HUES64 (cell line): ENCODE data around the gene TMCC1.
"Not testable (repeated sequence)": the region's sequence is repeated elsewhere in the genome, so short reads cannot be mapped to it uniquely, and the experiment has no call there.

ENCODE experiments used
- H3K27ac ChIP-seq: 2 replicates; pipeline ENCODE4 v1.7.0; 2013; ENCODE audit warnings: low read depth, low read length, inconsistent platforms
- H3K27me3 ChIP-seq: 2 replicates; pipeline ENCODE4 v1.6.1; 2013; ENCODE audit warnings: mild to moderate bottlenecking, low read length; ENCODE audit not compliant: insufficient read depth
- H3K36me3 ChIP-seq: 2 replicates; pipeline ENCODE4 v1.6.1; 2013; ENCODE audit warnings: mild to moderate bottlenecking, low read length; ENCODE audit not compliant: insufficient read depth
- H3K4me1 ChIP-seq: 2 replicates; pipeline ENCODE4 v1.6.1; 2013; ENCODE audit warnings: mild to moderate bottlenecking, low read length, moderate library complexity; ENCODE audit not compliant: insufficient read depth
- H3K4me3 ChIP-seq: 2 replicates; pipeline ENCODE4 v1.5.1; 2013; ENCODE audit warnings: mild to moderate bottlenecking, low read length, moderate library complexity
- H3K9ac ChIP-seq: 2 replicates; pipeline ENCODE4 v1.6.1; 2013; ENCODE audit warnings: mild to moderate bottlenecking, low read depth, low read length
- H3K9me3 ChIP-seq: 2 replicates; pipeline ENCODE4 v1.6.1; 2013; ENCODE audit warnings: low read depth, low read length; ENCODE audit not compliant: insufficient read depth
- WGBS: fragments of 150-250, 120-280 bp; methylation state at CpG from one replicate; pipeline ENCODE4 v1.1.7; 2013; ENCODE audit warnings: missing lambda C conversion rate; 5-methylcytosine and 5-hydroxymethylcytosine counted together

Gene TMCC1

GRCh38 chr3:129919806-129920205 is 26.3 kb upstream of the TMCC1 start:
- WGBS: no CpG with 5 or more reads among the region's 1 CpG
- H3K9ac ChIP-seq: no peak overlapping the region
- no peaks in the 10 kb centered on the region for H3K4me1 ChIP-seq
- H3K36me3 ChIP-seq: no peaks in the 10 kb centered on the region
- no peak overlapping the region for H3K27ac ChIP-seq
- H3K4me3 ChIP-seq: no peak overlapping the region
- peaks cover 33% of the 10 kb centered on the region for H3K9me3 ChIP-seq
- H3K27me3 ChIP-seq: no peaks in the 10 kb centered on the region

- H3K9ac ChIP-seq: no peak overlapping the region
- no peak overlapping the region for H3K27ac ChIP-seq
- WGBS: 95% methylated on average over 3 of the region's 3 CpGs
- H3K4me1 ChIP-seq: no peaks in the 10 kb centered on the region
- H3K9me3 ChIP-seq: peaks cover 34% of the 10 kb centered on the region
- no peaks in the 10 kb centered on the region for H3K36me3 ChIP-seq
- no peaks in the 10 kb centered on the region for H3K27me3 ChIP-seq
- no peak overlapping the region for H3K4me3 ChIP-seq
Measured at GRCh38 chr3:129919357-129919756, 25.8 kb upstream of the TMCC1 start.

GRCh38 chr3:129918461-129918860 is 24.9 kb upstream of the TMCC1 start:
- no peak overlapping the region for H3K4me3 ChIP-seq
- 97% methylated on average over 8 of the region's 8 CpGs for WGBS
- no peaks in the 10 kb centered on the region for H3K27me3 ChIP-seq
- no peak overlapping the region for H3K9ac ChIP-seq
- H3K9me3 ChIP-seq: peaks cover 34% of the 10 kb centered on the region
- no peak overlapping the region for H3K27ac ChIP-seq
- H3K4me1 ChIP-seq: no peaks in the 10 kb centered on the region
- H3K36me3 ChIP-seq: no peaks in the 10 kb centered on the region

DNA sequence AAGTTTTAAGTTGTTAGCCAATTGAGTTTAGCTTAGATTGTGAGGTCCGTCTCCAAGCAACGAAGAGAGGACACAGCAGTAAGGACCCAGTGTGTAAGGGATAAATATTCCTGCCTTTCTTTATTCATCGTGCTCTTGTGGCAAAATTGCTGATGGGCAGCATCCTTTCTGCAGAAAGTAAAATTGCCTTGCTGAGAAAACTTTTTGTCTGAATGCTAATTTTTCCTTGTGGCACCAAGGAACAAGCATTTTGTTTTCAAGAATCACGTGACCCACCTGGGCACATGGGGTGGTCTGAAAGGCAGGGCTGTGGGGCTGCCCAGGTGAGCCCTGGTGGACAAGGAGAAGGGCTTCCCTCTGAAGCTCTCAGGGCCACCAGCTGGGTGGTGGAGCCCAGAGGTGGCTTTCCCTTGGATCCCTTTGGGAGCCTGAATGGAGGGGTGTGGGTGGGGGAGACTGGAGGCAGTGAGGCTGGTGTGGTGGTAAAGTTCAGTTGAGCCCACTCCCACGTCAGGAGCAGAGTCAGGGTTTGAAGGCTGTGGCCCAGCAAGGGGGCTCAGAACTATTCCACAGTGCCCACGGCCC is 24.0 kb upstream of the TMCC1 start:
- H3K4me3 ChIP-seq: no peak overlapping the region
- H3K9me3 ChIP-seq: peaks cover 34% of the 10 kb centered on the region
- no peaks in the 10 kb centered on the region for H3K4me1 ChIP-seq
- H3K36me3 ChIP-seq: no peaks in the 10 kb centered on the region
- H3K9ac ChIP-seq: no peak overlapping the region
- H3K27me3 ChIP-seq: no peaks in the 10 kb centered on the region
- no peak overlapping the region for H3K27ac ChIP-seq
- WGBS: 93% methylated on average over 6 of the region's 6 CpGs

DNA sequence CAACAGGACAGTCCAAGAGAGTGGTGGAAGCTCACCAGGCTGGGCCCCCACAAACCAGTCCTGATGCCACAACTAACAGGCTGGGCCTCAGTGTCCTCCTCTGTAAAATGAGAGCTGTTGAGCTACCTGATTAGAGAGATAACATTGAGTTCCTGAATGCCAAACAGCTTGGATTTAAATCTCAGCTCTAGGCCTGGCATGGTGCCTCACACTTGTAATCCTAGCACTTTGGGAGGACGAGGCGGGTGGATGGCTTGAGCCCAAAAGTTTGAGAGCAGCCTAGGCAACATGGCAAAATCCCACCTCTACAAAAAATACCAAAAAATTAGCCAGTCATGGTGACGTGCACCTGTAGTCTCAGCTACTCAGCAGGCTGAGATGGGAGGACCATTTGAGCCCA is 20.1 kb upstream of the TMCC1 start:
- Histone ChIP-seq H3K27me3 (no peaks in the 10 kb centered on the region), H3K9ac (no peak overlapping the region), H3K4me3 (no peak overlapping the region), H3K27ac (no peak overlapping the region), H3K4me1 (no peaks in the 10 kb centered on the region), H3K36me3 (no peaks in the 10 kb centered on the region), H3K9me3 (peaks cover 34% of the 10 kb centered on the region)
- 88% methylated on average over 3 of the region's 3 CpGs for WGBS

- no peak overlapping the region for H3K9ac ChIP-seq
- no peaks in the 10 kb centered on the region for H3K4me1 ChIP-seq
Measured at GRCh38 chr3:129911261-129911861, 17.9 kb upstream of the TMCC1 start.

GRCh38 chr3:129909235-129909634 is 15.7 kb upstream of the TMCC1 start:
- not testable (repeated sequence) for H3K9ac ChIP-seq, H3K27me3 ChIP-seq, H3K4me3 ChIP-seq, H3K27ac ChIP-seq, H3K36me3 ChIP-seq, H3K4me1 ChIP-seq
- H3K9me3 ChIP-seq: peaks cover 37% of the 10 kb centered on the region
- 96% methylated on average over 4 of the region's 4 CpGs for WGBS

More at GRCh38 chr3:129911261-129911861, 17.9 kb upstream of the TMCC1 start:
- H3K4me3 ChIP-seq: no peak overlapping the region
- H3K27me3 ChIP-seq: no peaks in the 10 kb centered on the region
- peaks cover 32% of the 10 kb centered on the region for H3K9me3 ChIP-seq
- no peak overlapping the region for H3K27ac ChIP-seq
- H3K36me3 ChIP-seq: peaks cover 4% of the 10 kb centered on the region; the same call in 1 of the 2 replicates

- no peaks in the 10 kb centered on the region for H3K27me3 ChIP-seq
- no peak overlapping the region for H3K4me3 ChIP-seq
- 100% methylated on average over 1 of the region's 1 CpG for WGBS
- H3K36me3 ChIP-seq: peaks cover 4% of the 10 kb centered on the region; the same call in 1 of the 2 replicates
- H3K27ac ChIP-seq: no peak overlapping the region
- no peak overlapping the region for H3K9ac ChIP-seq
- peaks cover 41% of the 10 kb centered on the region for H3K9me3 ChIP-seq
- no peaks in the 10 kb centered on the region for H3K4me1 ChIP-seq
Measured at GRCh38 chr3:129908417-129908816, 14.9 kb upstream of the TMCC1 start.

DNA sequence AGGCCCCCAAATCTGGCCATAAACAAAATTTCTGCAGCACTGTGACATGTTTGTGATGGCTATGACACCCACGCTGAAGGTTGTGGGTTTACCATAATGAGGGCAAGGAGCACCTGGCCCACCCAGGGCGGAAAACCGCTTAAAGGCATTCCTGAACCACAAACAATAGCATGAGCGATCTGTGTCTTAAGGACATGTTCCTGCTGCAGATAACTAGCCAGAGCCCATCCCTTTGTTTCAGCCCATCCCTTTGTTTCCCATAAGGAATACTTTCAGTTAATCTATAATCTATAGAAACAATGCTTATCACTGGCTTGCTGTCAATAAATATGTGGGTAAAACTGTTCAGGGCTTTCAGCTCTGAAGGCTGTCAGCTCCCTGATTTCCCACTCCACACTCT is 7.8 kb upstream of the TMCC1 start:
- H3K27ac ChIP-seq, H3K36me3 ChIP-seq, H3K27me3 ChIP-seq, H3K4me1 ChIP-seq, H3K9ac ChIP-seq, H3K4me3 ChIP-seq: not testable (repeated sequence)
- peaks cover 22% of the 10 kb centered on the region for H3K9me3 ChIP-seq
- WGBS: 98% methylated on average over 4 of the region's 4 CpGs

GRCh38 chr3:129897026-129897425 is 3.5 kb upstream of the TMCC1 start:
- no peak overlapping the region for H3K4me3 ChIP-seq
- no peaks in the 10 kb centered on the region for H3K27me3 ChIP-seq
- no peak overlapping the region for H3K9ac ChIP-seq
- 82% methylated on average over 3 of the region's 3 CpGs for WGBS
- peaks cover 6% of the 10 kb centered on the region; the same call in 1 of the 2 replicates for H3K4me1 ChIP-seq
- H3K9me3 ChIP-seq: 0 out of 2 replicates have a peak, but pooled peaks cover 2% of the 10 kb centered on the region
- no peaks in the 10 kb centered on the region for H3K36me3 ChIP-seq
- no peak overlapping the region for H3K27ac ChIP-seq

DNA sequence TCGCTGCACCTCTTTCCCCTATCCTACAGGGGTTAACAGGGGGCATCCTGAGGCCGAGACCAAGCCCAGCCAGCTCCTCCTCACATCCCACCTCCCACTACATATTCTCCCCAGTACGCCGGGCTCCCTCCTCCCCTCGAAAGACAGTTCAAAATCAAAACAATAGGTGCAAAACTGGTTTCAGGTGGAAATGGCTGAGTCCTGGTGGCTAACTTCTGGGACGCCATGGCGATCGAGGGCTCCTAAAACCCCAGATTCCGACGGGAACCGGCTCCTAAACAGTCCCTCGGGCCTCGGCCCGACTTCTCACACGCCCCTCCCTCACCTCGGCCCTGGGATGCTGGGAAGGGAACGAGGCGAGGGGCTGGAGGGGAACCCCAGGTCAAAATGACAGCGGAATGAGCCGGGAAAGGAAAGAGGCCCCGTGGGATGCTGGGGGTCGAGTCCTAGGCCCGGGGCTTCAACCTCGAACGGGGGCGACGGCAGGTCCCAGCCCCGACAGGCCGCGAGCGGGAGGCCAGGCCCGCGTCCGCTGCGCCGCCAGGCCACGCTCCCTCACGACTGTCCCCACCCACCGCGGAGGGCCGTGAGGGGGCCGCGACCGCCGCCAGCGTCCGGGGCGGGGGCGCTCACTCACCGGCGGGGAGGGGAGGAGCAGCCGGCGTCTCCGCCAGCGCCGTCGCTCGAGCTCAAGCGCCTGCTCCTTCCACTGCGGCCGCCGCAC is 492 bp downstream of the TMCC1 start:
- Histone ChIP-seq H3K9me3 (no peaks in the 10 kb centered on the region), H3K36me3 (peaks cover 9% of the 10 kb centered on the region), H3K27ac (peak overlapping the region; percentile 87), H3K4me1 (peaks cover 22% of the 10 kb centered on the region), H3K27me3 (no peaks in the 10 kb centered on the region), H3K4me3 (peak overlapping the region; percentile 89), H3K9ac (peak overlapping the region; percentile 92)
- under 1% methylated on average over 58 of the region's 62 CpGs for WGBS
